GM21529 (cell line): Measurements from ENCODE around the gene NOL12.
A peak's percentile ranks its signal among the peaks of the same experiment; 100 is the strongest.
"Not testable (repeated sequence)": the region's sequence is repeated elsewhere in the genome, so short reads cannot be mapped to it uniquely, and the experiment has no call there.

Experiments used
- ATAC-seq: cut with Tn5 transposase; IDR thresholded peaks from one replicate; pipeline ENCODE4 v1.9.1; 2021; ENCODE audit not compliant: unreplicated experiment

The NOL12 gene, protein sequence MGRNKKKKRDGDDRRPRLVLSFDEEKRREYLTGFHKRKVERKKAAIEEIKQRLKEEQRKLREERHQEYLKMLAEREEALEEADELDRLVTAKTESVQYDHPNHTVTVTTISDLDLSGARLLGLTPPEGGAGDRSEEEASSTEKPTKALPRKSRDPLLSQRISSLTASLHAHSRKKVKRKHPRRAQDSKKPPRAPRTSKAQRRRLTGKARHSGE

DNA sequence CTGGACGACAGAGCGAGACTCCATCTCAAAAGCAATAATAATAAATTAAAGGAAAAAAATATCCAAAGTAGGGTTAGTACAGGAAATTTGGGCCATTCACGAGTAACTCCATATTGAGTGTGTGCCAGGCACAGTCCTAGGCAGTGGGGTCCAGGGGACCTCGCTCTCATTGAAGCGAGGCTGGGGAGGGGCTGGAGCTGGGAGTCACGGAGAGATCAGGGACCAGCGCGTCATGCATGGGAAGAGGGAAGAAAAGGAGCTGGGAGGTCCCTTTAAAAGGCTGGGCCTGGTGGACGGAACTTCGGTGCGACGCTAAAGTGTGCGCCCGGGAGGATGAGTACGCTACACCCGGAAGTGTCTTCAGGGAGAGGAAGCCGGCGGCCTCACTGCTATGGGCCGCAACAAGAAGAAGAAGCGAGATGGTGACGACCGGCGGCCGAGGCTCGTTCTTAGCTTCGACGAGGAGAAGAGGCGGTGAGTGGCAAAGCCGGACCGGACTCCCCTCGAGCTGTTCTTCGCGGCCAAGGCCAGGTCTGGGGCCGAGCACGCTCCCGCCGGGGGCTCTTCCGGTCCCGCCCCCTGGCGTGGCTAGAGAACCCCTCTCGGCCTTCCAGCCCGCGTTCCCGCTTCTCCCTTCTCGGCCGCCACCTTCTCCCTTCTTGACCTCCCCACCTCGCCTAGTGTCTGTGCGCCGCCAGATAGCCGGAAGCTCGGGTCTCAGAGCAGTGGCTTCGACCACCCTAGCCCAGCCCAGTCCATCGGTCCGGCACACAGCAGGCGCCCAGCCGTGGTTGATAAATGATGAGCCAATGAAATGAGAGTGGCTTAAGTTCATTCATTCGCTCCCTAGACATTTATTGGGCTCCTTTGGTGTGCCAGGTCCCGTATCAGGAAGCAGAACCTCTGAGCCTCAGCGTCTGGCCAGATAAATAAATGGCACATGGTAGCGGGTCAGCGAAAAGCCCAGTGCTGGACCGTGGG is at the start of gene NOL12:
TSS of gene NOL12 (plus strand) at position 342 of the 981 bp plus-strand sequence. CDS start at position 392, 50 bp downstream.
- ATAC-seq, result peak; percentile 69

DNA sequence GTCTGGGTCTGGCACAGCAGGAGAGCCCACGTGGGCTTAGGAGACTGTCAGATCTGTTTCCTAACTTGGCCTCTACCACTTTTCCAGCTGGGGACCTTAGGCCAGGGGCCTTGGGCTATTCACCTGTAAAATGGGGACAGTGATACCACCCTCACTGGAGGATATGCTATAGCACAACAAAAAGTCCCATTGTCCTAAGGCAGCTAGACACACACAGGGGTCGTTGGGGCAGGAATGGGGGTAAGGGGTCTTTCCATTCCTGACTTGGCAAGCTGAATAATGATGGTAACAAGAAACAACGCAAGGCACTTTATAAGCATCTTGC is 49.2 kb upstream of the NOL12 start:
- no peak for ATAC-seq

DNA sequence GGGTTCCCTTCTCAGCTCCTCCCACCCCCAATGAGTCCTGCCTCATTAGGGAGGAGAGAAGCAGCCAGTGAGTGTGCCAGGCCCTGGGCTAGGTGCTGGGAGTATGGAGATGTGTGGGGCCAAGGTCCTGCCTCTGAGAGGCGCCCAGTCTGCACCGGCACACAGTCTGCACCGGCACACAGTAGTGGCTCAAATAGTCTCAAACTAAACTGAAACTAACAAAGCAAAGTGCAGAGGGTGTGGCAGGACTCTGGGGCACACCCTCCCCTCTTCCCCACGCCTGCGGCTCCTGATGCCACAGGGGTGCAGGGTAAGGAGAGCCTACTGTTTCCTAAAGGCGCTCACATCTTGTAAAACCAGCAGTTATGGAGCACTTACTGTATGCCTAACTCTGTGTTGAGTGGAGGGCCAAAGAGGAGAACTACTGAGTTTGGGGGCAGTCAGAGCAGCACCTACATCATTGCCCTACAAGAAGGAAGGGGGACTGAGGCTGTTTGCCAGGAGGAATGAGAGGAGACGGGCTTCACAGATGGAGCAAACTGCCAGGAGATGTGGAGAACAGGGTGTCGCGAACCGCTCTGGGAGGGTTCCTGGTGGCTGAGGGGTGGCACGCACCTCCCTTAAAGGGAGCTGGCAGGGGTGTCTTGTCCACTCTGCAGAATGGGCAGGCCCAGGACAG is 47.6 kb upstream of the NOL12 start:
- no peak for ATAC-seq

DNA sequence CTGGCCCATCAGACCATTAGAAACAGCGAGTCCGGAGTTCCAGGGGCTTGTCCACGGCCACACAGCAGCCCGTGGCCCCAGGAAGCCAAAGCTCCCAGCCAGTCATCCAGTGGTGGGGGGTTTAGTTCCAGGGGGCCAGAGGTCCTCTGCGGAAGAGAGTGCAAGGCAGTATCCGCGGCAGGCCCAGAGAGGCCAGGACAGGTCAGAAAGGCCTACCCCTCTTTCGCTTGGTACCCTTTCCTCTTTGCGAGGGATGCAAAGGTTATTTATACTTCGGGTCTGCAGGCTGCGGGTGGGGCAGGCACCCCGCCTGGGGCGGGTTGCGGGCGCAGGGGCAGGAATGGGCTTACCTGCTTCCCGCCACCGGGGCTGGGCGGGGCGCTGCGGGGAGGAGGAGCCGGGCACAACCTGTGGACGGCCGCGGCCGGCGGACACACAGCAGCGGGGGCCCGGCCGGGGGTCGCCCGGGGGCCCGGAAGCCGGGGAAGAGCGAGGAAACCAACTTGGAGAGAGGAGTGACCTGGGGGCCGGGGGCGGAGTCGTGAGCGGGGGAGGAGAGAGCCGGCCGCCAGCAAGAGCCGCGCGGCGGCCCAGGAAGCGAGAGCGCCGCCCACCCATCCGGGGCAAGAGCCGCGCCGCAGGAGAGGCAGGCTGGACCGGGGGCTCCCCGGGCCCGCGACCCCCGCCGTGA is 46.9 kb upstream of the NOL12 start, which contains the start of gene SH3BP1:
TSS of gene SH3BP1 (plus strand) at position 600 of the 691 bp plus-strand sequence. CDS start 119 bp downstream, outside the sequence.
- ATAC-seq, result no peak

DNA sequence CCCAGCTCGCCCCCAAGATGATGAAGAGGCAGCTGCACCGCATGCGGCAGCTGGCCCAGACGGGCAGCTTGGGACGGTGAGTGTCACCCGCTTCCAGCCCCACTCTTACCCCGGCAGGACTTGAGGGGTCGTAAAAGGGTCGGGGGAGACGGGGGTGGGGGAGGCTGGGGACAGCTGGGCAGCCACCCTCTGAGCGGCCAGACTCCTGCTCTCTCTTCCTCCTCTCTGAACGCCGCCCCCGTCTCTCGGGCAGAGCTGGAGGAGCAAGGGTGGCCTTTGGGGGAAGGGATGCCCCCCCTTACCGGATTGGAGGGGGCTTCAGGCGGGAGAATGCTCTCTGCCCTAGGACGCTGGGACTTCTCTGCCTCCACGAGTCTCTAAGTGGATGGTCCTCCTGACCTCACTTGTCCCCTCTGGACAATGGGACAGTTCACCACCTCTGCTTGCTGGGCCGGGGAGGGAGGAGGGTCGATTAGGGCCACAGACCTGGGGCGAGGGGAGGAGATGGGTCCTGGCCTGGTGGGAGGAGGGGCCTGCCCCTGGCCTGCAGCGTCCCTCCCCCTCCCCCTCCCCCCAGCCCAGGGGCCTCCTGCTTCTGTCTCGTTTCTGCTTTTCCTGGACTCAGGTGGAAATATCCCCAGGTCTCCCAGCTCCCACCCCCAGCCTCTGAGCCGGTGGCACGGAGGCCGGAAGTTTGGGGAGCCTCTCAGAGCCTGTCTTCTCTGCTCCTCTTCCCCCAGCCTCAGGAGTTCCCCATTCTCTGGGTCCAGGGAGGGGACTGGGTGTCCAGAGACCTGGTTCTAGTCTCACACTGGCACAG is 46.2 kb upstream of the NOL12 start:
- no peak for ATAC-seq

DNA sequence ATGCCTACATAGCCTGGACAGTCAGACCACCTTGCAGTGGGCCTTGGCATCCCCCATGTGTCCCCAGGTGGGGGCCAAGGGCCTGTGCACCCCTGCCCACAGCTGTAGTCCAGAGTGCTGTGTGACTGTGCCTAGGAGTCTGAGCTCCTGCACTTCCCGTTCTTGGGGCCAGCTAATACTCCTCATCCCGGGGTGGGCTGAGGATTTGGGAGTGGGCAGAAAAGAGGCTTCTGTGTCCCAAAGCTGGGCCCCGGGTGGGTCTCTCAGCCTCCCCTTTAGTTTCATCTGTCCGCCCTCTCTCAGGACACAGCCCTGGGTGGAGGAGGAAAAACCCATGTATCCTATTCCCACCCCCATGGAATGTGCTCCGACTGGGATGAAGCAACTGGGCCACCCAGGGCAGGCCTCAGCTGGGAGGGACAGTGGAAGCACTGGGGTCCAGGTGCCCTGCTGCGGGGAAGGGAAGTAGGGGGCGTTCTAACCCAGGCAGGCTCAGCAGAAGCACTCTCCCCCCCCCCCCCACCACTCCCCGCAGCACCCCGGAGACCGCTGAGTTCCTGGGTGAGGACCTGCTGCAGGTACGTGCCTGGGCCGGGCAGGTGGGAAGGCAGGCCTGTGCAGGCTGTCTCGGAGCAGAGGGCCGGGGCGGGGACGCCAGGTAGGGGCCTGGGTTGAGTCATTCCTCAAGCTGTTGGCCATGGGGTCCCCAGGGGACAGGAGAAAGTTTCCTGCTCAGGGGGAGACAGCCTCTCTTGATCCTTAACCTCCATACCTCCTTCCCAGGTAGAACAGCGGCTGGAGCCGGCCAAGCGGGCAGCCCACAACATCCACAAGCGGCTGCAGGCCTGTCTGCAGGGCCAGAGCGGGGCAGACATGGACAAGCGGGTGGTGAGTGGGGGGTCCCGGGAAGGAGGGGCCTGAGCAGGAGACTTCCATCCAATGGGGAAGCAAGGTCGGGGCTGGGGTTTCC is 45.3 kb upstream of the NOL12 start:
- ATAC-seq, result no peak

DNA sequence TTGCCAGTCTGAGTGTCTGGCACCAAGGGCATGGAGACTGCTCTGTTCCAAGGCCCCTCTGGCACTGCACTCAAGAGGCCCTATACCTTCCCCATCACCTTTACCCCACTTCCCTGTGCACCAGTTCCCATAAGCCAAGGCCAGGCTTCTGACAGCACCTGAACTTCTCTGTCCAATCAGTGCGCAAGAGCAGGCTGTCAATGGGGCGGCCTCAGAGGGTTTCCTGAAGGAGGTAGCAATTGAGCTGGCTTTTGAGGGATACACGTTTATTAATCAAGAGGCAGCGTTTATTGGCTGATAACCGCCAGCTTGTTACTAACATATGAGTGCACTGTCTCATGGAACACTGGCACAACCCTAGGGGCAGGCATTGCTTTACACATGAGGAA is 44.6 kb upstream of the NOL12 start:
- ATAC-seq, result no peak

DNA sequence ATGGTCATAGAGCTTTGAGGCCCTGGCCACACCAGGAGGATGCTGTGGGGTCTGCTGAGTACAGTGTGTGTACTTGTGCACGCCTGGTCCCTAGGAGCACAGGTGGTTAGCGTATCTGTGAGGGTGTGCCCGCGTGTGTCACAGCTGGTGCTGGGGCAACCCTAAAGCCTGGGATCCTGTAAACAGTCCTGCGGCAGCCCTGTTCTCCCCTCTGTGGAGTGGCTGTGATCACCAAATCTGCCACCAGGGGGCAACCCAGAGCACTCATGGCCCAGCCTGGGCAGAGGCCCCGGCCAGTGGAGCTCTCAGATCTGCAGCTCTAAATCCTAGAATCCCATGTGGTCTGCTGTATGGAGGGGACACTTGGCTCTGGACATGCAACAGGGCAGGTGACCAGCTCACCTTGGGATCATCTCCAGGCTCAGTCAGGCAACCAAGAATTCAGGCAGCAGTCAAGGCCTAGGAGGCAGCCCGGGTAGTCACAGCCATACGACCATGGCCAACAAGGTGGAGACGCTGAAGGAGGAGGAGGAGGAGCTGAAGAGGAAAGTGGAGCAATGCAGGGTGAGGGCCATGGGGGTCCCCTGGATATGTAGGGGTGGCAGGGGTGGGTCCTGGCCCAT is 42.8 kb upstream of the NOL12 start:
- ATAC-seq, result no peak

DNA sequence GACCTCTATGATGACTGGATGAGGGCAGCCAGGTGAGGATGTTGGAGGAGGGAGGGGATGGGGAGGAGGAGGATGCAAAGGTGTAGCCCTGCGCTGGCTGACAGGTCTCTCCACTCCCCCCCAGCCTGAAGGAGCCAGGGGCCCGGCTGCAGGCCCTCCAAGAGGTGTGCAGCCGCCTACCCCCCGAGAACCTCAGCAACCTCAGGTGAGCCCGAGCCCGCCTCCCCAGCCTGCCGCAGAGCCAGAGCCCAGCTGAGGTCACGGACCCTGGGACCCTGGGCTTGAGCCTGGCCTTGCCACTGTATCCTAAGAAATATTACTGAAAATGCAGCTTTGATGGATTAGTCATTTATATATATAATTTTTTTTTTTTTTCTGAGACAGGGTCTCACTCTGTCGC is 38.8 kb upstream of the NOL12 start:
- ATAC-seq, result no peak

DNA sequence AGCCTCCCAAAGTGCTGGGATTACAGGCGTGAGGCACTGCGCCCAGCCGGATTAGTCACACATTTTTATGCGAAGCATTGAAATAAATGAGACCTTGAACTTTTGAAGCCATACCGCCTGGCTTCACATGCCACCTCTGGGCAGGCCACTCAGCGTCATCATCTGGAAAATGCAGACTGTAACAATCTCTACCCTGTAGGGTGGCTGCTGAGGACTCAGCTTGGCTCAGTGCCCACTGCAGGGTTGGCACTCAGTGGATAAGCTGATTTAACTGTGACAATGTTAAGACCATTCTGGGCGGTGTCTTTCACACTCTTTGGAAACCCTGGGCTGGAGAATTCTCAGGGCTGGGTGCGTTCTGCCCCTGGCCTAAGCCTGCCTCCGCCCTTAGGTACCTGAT is 38.2 kb upstream of the NOL12 start:
- no peak for ATAC-seq

DNA sequence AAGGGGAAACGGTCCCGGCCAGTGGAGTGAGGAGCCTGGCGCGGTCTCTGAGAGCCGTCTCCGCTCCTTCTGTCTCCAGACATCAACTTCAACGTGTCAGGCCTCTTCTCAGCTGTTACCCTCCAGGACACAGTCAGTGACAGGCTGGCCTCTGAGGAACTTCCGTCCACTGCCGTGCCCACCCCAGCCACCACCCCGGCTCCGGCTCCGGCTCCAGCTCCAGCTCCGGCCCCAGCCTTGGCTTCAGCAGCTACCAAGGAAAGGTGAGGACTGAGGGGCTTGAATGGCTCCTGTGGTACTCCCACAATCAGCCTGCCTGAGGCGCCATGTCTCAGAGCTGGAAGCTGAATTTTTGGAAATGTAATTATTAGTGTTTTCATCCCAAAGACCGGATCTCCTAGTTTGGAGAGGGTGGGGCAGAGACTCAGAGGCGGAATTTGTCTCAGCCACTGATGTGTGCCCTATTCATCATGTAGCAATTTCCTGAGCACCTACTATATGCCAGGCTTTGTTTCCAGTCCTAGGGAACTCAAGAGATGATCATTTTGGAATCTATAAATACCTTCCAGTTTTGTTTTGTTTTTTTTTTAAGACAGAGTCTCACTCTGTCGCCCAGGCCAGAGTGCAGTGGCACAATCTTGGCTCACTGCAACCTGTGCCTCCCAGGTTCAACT is 35.5 kb upstream of the NOL12 start:
- no peak for ATAC-seq

DNA sequence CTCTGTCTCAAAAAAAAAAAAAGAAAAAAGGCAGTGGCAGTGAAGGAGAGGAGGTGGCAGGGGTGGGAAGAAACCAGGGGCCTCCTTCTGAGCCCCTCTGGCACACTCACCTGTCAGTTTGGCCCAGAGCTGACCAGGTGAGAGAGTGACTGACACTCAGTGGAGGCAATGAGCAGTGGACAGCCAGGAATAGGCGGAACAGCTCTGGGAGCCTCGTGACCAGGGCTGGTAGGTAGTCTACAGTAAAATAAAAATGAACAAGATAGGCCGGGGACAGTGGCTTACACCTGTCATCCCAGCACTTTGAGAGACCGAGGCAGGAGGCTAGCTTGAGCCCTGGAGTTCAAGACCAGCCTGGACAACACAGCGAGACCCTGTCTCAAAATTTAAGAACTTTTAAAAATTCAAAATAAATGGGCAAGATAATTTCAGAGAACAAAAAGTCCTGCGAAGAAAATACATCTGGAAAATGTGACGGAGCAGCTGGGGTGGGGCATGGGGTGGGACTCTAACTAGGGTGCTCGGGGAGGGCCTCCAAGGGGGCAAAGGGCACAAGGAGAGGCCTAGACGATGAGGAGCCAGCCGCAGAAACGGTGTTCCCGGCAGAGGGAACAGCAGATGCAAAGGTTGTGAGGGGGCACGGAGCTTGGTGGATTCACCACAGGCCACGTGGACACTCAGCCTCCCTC is 31.4 kb upstream of the NOL12 start:
- ATAC-seq, result no peak

DNA sequence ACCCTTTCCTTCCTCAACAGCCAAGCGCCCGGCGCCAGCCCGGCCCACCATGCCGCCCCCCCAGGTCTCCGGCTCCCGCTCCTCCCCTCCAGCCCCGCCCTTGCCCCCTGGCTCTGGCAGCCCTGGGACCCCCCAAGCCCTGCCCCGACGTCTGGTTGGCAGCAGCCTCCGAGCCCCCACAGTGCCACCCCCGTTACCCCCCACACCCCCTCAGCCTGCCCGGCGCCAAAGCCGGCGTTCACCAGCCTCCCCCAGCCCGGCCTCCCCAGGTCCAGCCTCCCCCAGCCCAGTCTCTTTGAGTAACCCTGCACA is 30.9 kb upstream of the NOL12 start:
- ATAC-seq, result no peak

DNA sequence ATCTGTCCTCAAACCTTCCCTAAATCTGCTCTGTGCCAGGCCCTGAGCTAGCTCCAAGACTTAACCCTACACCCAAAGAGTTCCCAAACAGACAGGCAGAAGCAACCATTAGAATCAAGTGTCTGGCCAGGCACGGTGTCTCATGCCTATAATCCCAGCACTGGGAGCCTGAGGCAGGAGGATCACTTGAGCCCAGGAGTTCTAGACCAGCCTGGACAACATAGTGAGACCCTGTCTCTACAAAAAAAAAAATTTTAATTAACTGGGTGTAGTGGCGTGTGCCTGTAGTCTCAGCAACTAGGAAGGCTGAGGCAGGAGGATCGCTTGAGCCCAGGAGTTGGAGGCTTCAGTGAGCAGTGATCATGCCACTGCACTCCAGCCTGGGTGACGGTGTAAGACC is 29.6 kb upstream of the NOL12 start:
- ATAC-seq, result not testable (repeated sequence)

DNA sequence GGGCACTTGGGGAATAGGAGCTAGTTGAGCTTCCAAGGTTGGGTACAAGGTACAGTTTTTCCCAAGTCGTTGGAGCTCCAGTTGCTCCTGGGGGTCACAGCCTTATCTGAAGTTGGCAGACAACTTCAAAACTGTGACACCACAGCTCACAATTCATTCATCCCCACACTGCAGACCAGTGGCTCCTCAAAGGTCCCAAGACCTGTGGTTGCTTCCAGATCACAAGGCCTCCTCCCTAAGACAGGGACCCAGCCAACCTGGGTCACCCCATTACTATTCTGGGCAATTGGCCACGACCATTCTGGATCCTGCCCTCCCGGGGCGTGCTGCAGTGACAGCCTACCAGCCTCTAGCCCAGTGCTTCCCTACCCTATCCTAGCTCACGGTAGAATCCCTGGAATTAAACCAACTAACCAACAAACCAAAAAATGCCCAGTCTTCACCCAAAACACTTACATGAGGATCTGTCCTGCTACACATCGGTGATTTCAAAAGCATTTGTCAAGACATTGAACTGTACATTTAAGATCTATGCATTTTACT is 28.5 kb upstream of the NOL12 start:
- ATAC-seq, result no peak

DNA sequence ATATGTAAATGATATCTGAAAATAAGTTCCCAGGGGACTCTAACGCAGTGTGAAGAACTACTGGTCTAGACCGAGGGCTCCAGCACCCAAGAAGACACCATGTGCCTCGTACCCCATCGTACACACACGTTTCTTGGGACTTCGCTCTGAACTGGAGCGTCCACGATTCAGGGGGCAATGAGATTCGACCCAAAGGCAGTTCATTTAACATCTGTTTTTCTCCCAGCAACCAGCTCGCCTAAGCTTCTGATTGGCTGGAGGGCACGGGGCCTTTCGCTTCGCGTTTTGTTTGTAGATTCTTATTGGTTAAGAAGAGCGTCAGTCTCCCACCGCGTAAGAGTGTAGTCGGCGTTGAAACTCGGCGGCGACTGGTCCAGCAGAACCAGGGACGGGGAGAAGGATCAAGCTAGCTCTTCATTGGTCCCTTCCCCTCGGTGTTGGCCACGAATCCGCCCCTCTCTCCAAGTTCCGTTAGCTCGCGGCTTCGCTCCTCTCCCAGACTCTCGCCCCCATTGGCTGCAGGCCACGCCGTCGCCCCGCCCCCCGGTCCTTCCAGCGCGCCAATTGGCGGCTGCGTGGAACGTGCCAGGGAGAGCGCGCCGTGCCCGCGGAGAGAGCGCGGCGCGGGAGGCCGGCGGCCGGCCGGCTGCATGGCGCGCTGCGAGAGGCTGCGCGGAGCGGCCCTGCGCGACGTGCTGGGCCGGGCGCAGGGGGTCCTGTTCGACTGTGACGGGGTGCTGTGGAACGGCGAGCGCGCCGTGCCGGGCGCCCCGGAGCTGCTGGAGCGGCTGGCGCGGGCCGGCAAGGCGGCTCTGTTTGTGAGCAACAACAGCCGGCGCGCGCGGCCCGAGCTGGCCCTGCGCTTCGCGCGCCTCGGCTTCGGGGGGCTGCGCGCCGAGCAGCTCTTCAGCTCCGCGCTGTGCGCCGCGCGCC is 27.7 kb upstream of the NOL12 start, which contains the start of gene PDXP:
TSS of gene PDXP (plus strand) at position 591 of the 933 bp plus-strand sequence. CDS start at position 651, 60 bp downstream.
- peak; percentile 75 for ATAC-seq
